HG03520 (cell line): ENCODE measurements around the gene ZNF888.
A peak's percentile ranks its signal among the peaks of the same experiment; 100 is the strongest.
"Not testable (repeated sequence)": the region's sequence is repeated elsewhere in the genome, so short reads cannot be mapped to it uniquely, and the experiment has no call there.

ENCODE experiments used
- ATAC-seq: cut with Tn5 transposase; IDR thresholded peaks from one replicate; pipeline ENCODE4 v1.9.1; 2021; ENCODE audit warnings: mild to moderate bottlenecking, moderate library complexity; ENCODE audit not compliant: unreplicated experiment

Gene ZNF888

GRCh38 chr19:52941941-52942385 is 18.7 kb upstream of the ZNF888 start:
- ATAC-seq, result peak; percentile 14

GRCh38 chr19:52941523-52941922 is 18.3 kb upstream of the ZNF888 start:
- ATAC-seq, result not testable (repeated sequence)

GRCh38 chr19:52940905-52941304 is 17.7 kb upstream of the ZNF888 start:
- not testable (repeated sequence) for ATAC-seq

GRCh38 chr19:52938761-52939160 is 15.5 kb upstream of the ZNF888 start:
- ATAC-seq, result no peak

- no peak for ATAC-seq
These were observed 13.7 kb upstream of the ZNF888 start for GRCh38 chr19:52936954-52937325.

- no peak for ATAC-seq
These were observed 13.1 kb upstream of the ZNF888 start for GRCh38 chr19:52936151-52936953.

GRCh38 chr19:52935434-52935833 is 12.2 kb upstream of the ZNF888 start:
- no peak for ATAC-seq

- ATAC-seq, result not testable (repeated sequence)
These were observed 1.4 kb upstream of the ZNF888 start for GRCh38 chr19:52924641-52925040.

GRCh38 chr19:52923778-52924593 is 758 bp upstream of the ZNF888 start:
- ATAC-seq, result no peak

- no peak for ATAC-seq
These were observed 5.7 kb downstream of the ZNF888 start for GRCh38 chr19:52917531-52917930.

GRCh38 chr19:52910648-52911047 is 12.6 kb downstream of the ZNF888 start:
- ATAC-seq, result no peak

GRCh38 chr19:52904052-52904780 is 19.0 kb downstream of the ZNF888 start:
- ATAC-seq, result not testable (repeated sequence)

- ATAC-seq, result no peak
These were observed 21.4 kb downstream of the ZNF888 start for GRCh38 chr19:52901842-52902241.

- ATAC-seq, result not testable (repeated sequence)
These were observed 24.6 kb downstream of the ZNF888 start for GRCh38 chr19:52898596-52898995.

- ATAC-seq, result no peak
These were observed 25.1 kb downstream of the ZNF888 start for GRCh38 chr19:52898101-52898500.

GRCh38 chr19:52897138-52897935 is 25.9 kb downstream of the ZNF888 start, which contains the start of gene ZNF320:
Gene ZNF320 (minus strand): TSS chr19:52897635. CDS start chr19:52890255, 7,380 bp downstream.
- ATAC-seq, result no peak

- no peak for ATAC-seq
These were observed 26.6 kb downstream of the ZNF888 start for GRCh38 chr19:52896431-52897137.

- ATAC-seq, result no peak
These were observed 31.9 kb downstream of the ZNF888 start for GRCh38 chr19:52891336-52891735.

GRCh38 chr19:52889931-52890330 is 33.3 kb downstream of the ZNF888 start:
- ATAC-seq, result no peak

- no peak for ATAC-seq
These were observed 34.2 kb downstream of the ZNF888 start for GRCh38 chr19:52889076-52889475.
